ENCODE data around the gene PCDHGB6. TPM values are rescaled to one million over a fixed set of nuclear protein-coding genes. Genes with fewer than 3 reads are reported as not detected.

PCDHGB6 gene
- total and polyA plus RNA-seq, 2 experiments from 2014 or later = 2.8 to 8.1 TPM

DNA sequence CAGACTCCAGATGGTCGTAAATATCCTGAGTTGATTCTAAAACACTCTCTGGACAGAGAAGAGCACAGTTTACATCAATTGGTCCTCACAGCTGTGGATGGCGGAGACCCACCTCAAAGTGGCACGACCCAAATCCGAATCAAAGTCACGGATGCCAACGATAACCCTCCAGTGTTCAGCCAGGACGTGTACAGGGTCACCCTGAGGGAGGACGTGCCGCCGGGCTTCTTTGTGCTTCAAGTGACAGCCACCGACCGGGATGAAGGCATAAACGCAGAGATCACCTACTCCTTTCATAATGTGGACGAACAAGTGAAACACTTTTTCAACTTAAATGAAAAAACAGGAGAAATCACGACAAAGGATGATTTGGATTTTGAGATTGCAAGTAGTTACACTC is 47.1 kb upstream of the PCDHGB6 start:
- TF ChIP-seq JUNB (IDR thresholded peaks at IDR 0.05; ENCODE audit: unreplicated experiment) (no peak), EZH2 (IDR thresholded peaks at IDR 0.05; ENCODE audit: low read depth, unreplicated experiment) (no peak), CREB1 (CRISPR knock-in tag; IDR thresholded peaks at IDR 0.05; ENCODE audit: low read depth) (no peak), STAT1 (IDR thresholded peaks at IDR 0.05; ENCODE audit: unreplicated experiment) (no peak), EZH2phosphoT487 (IDR thresholded peaks at IDR 0.05; ENCODE audit: unreplicated experiment) (no peak), ZNF114 (CRISPR knock-in tag; IDR thresholded peaks at IDR 0.05) (no peak), POLR2AphosphoS5 (IDR thresholded peaks at IDR 0.05; ENCODE audit: low read depth) (no peak), ZNF331 (CRISPR knock-in tag; IDR thresholded peaks at IDR 0.05; ENCODE audit: low read depth) (no peak), NANOG (IDR thresholded peaks at IDR 0.05; ENCODE audit: borderline replicate concordance) (no peak)
- TF ChIP-seq, protein P1, sequence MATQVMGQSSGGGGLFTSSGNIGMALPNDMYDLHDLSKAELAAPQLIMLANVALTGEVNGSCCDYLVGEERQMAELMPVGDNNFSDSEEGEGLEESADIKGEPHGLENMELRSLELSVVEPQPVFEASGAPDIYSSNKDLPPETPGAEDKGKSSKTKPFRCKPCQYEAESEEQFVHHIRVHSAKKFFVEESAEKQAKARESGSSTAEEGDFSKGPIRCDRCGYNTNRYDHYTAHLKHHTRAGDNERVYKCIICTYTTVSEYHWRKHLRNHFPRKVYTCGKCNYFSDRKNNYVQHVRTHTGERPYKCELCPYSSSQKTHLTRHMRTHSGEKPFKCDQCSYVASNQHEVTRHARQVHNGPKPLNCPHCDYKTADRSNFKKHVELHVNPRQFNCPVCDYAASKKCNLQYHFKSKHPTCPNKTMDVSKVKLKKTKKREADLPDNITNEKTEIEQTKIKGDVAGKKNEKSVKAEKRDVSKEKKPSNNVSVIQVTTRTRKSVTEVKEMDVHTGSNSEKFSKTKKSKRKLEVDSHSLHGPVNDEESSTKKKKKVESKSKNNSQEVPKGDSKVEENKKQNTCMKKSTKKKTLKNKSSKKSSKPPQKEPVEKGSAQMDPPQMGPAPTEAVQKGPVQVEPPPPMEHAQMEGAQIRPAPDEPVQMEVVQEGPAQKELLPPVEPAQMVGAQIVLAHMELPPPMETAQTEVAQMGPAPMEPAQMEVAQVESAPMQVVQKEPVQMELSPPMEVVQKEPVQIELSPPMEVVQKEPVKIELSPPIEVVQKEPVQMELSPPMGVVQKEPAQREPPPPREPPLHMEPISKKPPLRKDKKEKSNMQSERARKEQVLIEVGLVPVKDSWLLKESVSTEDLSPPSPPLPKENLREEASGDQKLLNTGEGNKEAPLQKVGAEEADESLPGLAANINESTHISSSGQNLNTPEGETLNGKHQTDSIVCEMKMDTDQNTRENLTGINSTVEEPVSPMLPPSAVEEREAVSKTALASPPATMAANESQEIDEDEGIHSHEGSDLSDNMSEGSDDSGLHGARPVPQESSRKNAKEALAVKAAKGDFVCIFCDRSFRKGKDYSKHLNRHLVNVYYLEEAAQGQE (IDR thresholded peaks at IDR 0.05; ENCODE audit: unreplicated experiment) = no peak
- TF ChIP-seq, protein P2, sequence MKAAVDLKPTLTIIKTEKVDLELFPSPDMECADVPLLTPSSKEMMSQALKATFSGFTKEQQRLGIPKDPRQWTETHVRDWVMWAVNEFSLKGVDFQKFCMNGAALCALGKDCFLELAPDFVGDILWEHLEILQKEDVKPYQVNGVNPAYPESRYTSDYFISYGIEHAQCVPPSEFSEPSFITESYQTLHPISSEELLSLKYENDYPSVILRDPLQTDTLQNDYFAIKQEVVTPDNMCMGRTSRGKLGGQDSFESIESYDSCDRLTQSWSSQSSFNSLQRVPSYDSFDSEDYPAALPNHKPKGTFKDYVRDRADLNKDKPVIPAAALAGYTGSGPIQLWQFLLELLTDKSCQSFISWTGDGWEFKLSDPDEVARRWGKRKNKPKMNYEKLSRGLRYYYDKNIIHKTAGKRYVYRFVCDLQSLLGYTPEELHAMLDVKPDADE (IDR thresholded peaks at IDR 0.05) = no peak
- TF ChIP-seq, protein P3, sequence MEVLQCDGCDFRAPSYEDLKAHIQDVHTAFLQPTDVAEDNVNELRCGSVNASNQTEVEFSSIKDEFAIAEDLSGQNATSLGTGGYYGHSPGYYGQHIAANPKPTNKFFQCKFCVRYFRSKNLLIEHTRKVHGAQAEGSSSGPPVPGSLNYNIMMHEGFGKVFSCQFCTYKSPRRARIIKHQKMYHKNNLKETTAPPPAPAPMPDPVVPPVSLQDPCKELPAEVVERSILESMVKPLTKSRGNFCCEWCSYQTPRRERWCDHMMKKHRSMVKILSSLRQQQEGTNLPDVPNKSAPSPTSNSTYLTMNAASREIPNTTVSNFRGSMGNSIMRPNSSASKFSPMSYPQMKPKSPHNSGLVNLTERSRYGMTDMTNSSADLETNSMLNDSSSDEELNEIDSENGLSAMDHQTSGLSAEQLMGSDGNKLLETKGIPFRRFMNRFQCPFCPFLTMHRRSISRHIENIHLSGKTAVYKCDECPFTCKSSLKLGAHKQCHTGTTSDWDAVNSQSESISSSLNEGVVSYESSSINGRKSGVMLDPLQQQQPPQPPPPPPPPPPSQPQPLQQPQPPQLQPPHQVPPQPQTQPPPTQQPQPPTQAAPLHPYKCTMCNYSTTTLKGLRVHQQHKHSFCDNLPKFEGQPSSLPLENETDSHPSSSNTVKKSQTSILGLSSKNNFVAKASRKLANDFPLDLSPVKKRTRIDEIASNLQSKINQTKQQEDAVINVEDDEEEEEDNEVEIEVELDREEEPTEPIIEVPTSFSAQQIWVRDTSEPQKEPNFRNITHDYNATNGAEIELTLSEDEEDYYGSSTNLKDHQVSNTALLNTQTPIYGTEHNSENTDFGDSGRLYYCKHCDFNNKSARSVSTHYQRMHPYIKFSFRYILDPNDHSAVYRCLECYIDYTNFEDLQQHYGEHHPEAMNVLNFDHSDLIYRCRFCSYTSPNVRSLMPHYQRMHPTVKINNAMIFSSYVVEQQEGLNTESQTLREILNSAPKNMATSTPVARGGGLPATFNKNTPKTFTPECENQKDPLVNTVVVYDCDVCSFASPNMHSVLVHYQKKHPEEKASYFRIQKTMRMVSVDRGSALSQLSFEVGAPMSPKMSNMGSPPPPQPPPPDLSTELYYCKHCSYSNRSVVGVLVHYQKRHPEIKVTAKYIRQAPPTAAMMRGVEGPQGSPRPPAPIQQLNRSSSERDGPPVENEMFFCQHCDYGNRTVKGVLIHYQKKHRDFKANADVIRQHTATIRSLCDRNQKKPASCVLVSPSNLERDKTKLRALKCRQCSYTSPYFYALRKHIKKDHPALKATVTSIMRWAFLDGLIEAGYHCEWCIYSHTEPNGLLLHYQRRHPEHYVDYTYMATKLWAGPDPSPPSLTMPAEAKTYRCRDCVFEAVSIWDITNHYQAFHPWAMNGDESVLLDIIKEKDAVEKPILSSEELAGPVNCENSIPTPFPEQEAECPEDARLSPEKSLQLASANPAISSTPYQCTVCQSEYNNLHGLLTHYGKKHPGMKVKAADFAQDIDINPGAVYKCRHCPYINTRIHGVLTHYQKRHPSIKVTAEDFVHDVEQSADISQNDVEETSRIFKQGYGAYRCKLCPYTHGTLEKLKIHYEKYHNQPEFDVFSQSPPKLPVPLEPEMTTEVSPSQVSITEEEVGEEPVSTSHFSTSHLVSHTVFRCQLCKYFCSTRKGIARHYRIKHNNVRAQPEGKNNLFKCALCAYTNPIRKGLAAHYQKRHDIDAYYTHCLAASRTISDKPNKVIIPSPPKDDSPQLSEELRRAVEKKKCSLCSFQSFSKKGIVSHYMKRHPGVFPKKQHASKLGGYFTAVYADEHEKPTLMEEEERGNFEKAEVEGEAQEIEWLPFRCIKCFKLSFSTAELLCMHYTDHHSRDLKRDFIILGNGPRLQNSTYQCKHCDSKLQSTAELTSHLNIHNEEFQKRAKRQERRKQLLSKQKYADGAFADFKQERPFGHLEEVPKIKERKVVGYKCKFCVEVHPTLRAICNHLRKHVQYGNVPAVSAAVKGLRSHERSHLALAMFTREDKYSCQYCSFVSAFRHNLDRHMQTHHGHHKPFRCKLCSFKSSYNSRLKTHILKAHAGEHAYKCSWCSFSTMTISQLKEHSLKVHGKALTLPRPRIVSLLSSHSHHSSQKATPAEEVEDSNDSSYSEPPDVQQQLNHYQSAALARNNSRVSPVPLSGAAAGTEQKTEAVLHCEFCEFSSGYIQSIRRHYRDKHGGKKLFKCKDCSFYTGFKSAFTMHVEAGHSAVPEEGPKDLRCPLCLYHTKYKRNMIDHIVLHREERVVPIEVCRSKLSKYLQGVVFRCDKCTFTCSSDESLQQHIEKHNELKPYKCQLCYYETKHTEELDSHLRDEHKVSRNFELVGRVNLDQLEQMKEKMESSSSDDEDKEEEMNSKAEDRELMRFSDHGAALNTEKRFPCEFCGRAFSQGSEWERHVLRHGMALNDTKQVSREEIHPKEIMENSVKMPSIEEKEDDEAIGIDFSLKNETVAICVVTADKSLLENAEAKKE (CRISPR knock-in tag; IDR thresholded peaks at IDR 0.05) = no peak
- TF ChIP-seq, protein P4, sequence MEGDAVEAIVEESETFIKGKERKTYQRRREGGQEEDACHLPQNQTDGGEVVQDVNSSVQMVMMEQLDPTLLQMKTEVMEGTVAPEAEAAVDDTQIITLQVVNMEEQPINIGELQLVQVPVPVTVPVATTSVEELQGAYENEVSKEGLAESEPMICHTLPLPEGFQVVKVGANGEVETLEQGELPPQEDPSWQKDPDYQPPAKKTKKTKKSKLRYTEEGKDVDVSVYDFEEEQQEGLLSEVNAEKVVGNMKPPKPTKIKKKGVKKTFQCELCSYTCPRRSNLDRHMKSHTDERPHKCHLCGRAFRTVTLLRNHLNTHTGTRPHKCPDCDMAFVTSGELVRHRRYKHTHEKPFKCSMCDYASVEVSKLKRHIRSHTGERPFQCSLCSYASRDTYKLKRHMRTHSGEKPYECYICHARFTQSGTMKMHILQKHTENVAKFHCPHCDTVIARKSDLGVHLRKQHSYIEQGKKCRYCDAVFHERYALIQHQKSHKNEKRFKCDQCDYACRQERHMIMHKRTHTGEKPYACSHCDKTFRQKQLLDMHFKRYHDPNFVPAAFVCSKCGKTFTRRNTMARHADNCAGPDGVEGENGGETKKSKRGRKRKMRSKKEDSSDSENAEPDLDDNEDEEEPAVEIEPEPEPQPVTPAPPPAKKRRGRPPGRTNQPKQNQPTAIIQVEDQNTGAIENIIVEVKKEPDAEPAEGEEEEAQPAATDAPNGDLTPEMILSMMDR (conservative IDR thresholded peaks at IDR 0.05; ENCODE audit: low read depth in 2 of 2) = no peak
- no peak overlapping the region for H3K27ac ChIP-seq (ENCODE audit: low read depth)
- no peaks in the 10 kb centered on the region for H3K9me2 ChIP-seq (ENCODE audit: insufficient read depth)
- H2AFZ ChIP-seq = no peak overlapping the region
- H3K4me1 ChIP-seq (ENCODE audit: insufficient read depth) = peaks cover 17% of the 10 kb centered on the region; the same call in 1 of the 2 replicates
- Mint-ChIP-seq H3K27ac (no peak overlapping the region), H3K27me3 (ENCODE audit: insufficient read depth, low read depth, poor library complexity) (peaks cover 13% of the 10 kb centered on the region), H3K4me1 (peaks cover 14% of the 10 kb centered on the region), H3K4me3 (no peak overlapping the region), H3K9me3 (peaks cover 73% of the 10 kb centered on the region), H3K36me3 (ENCODE audit: low read depth) (peaks cover 73% of the 10 kb centered on the region)
- DNase-seq (ENCODE audit: low spot score) (no peak), ATAC-seq (no peak)
- H3K4me3 ChIP-seq = no peak overlapping the region
- peaks cover 4% of the 10 kb centered on the region; the same call in 1 of the 2 replicates for H3K36me3 ChIP-seq (ENCODE audit: insufficient read depth)
- no peaks in the 10 kb centered on the region for H3K79me2 ChIP-seq (replicated peaks; ENCODE audit: insufficient read depth)
- no peak overlapping the region for H3K4me2 ChIP-seq
- H4K20me1 ChIP-seq (replicated peaks; ENCODE audit: insufficient read depth) = no peaks in the 10 kb centered on the region
- H3K27me3 ChIP-seq (ENCODE audit: insufficient read depth) = no peaks in the 10 kb centered on the region
- 0 out of 2 replicates have a peak, but pooled peaks cover 3% of the 10 kb centered on the region for H3F3A ChIP-seq (replicated peaks; ENCODE audit: low read depth)

Data from GM23338 (cell line).